ENCODE data around the gene HLX. TPM values are rescaled to one million over a fixed set of nuclear protein-coding genes. Genes with fewer than 3 reads are reported as not detected.

The HLX gene
- total RNA-seq, 4 donors from 2014 or later, result 16.5 to 29.2 (median 23.0) TPM

- peaks cover 0 to 8% (median 0%) of the 10 kb centered on the region in 4 donors for H3K4me1 ChIP-seq
- no peak for TF ChIP-seq EP300 (IDR thresholded peaks at IDR 0.05)
- TF ChIP-seq POLR2A (IDR thresholded peaks at IDR 0.05), result no peak
- no peak for TF ChIP-seq CTCF (IDR thresholded peaks at IDR 0.05)
- 69 to 75% methylated on average over 1 of the region's 1 CpG for WGBS, 2 donors
- no peaks in the 10 kb centered on the region for H3K36me3 ChIP-seq
- no peaks in the 10 kb centered on the region for H3K9me3 ChIP-seq
- DNase-seq (ENCODE audit: low spot score in 2 of 2), result no peak
- no peak overlapping the region for H3K4me3 ChIP-seq
- H3K27me3 ChIP-seq, result no peaks in the 10 kb centered on the region
- no peak overlapping the region for H3K27ac ChIP-seq
Observed at GRCh38 chr1:220918285-220918951, 39.2 kb downstream of the HLX start.

- DNase-seq (ENCODE audit: low spot score in 2 of 2), result no peak
- H3K9me3 ChIP-seq, result no peaks in the 10 kb centered on the region
- H3K4me3 ChIP-seq, result no peak overlapping the region
- 79 to 91% methylated on average over 2 of the region's 2 CpGs for WGBS, 2 donors
- no peaks in the 10 kb centered on the region for H3K4me1 ChIP-seq
- no peak overlapping the region for H3K27ac ChIP-seq
- TF ChIP-seq POLR2A (IDR thresholded peaks at IDR 0.05) (no peak), CTCF (IDR thresholded peaks at IDR 0.05) (no peak), EP300 (IDR thresholded peaks at IDR 0.05) (no peak)
- no peaks in the 10 kb centered on the region for H3K27me3 ChIP-seq
- no peaks in the 10 kb centered on the region for H3K36me3 ChIP-seq
Observed at GRCh38 chr1:220920967-220921366, 41.7 kb downstream of the HLX start.

- Histone ChIP-seq H3K27me3 (no peaks in the 10 kb centered on the region), H3K4me3 (no peak overlapping the region), H3K4me1 (no peaks in the 10 kb centered on the region), H3K27ac (no peak overlapping the region), H3K36me3 (no peaks in the 10 kb centered on the region), H3K9me3 (no peaks in the 10 kb centered on the region)
- WGBS, 2 donors, result 89 to 92% methylated on average over 2 of the region's 2 CpGs
- no peak for DNase-seq (ENCODE audit: low spot score in 2 of 2)
- TF ChIP-seq EP300 (IDR thresholded peaks at IDR 0.05) (no peak), CTCF (IDR thresholded peaks at IDR 0.05) (no peak), POLR2A (IDR thresholded peaks at IDR 0.05) (no peak)
Observed at GRCh38 chr1:220921498-220921897, 42.3 kb downstream of the HLX start.

GRCh38 chr1:220921971-220922635 lies 42.9 kb downstream of the HLX start:
- Histone ChIP-seq H3K27ac (no peak overlapping the region), H3K4me3 (no peak overlapping the region), H3K27me3 (no peaks in the 10 kb centered on the region), H3K36me3 (no peaks in the 10 kb centered on the region), H3K9me3 (no peaks in the 10 kb centered on the region), H3K4me1 (no peaks in the 10 kb centered on the region)
- no peak for DNase-seq (ENCODE audit: low spot score in 2 of 2)
- TF ChIP-seq POLR2A (IDR thresholded peaks at IDR 0.05) (no peak), EP300 (IDR thresholded peaks at IDR 0.05) (no peak), CTCF (IDR thresholded peaks at IDR 0.05) (no peak)
- 69% methylated on average over 8 of the region's 8 CpGs for WGBS, 2 donors

GRCh38 chr1:220922951-220923350 lies 43.7 kb downstream of the HLX start:
- TF ChIP-seq POLR2A (IDR thresholded peaks at IDR 0.05), result no peak
- no peak for TF ChIP-seq EP300 (IDR thresholded peaks at IDR 0.05)
- TF ChIP-seq CTCF (IDR thresholded peaks at IDR 0.05), result no peak
- H3K4me1 ChIP-seq, result no peaks in the 10 kb centered on the region
- no peaks in the 10 kb centered on the region for H3K9me3 ChIP-seq
- no peak overlapping the region for H3K4me3 ChIP-seq
- DNase-seq (ENCODE audit: low spot score in 2 of 2), result no peak
- no peaks in the 10 kb centered on the region for H3K36me3 ChIP-seq
- H3K27ac ChIP-seq, result no peak overlapping the region
- no peaks in the 10 kb centered on the region for H3K27me3 ChIP-seq
- WGBS, 2 donors, result 66 to 67% methylated on average over 5 of the region's 5 CpGs

Data from tibial nerve (tissue), 4 donors.